SK-N-SH (cell line): ENCODE data around the gene NEK3. TPM values are rescaled to one million over a fixed set of nuclear protein-coding genes. Genes with fewer than 3 reads are reported as not detected.

Experiments used
- CTCF ChIA-PET: fragments of 300-600, 350-600 bp; formaldehyde crosslinking; extraction: SDS; loops from one replicate; lab custom pipeline; 2021; lab: Yijun Ruan, JAX
- POLR2A ChIA-PET: fragments of 350-600 bp; sonication (Branson Sonifier 250); formaldehyde crosslinking; extraction: SDS; loops from one replicate; lab custom pipeline; 2020; ENCODE audit warnings: antibody characterized with exemption, inconsistent platforms; lab: Yijun Ruan, JAX
- DNase-seq: peaks from one replicate; pipeline ENCODE4 v3.0.0; 2012
- H2AFZ ChIP-seq: fragments of 200-600 bp; sonication (generic); 2 replicates; pipeline ENCODE4 v1.8.1; 2016; ENCODE audit warnings: antibody characterized with exemption, mild to moderate bottlenecking, low read depth
- H3F3A ChIP-seq: fragments of 200-600 bp; sonication (generic); replicated peaks from 2 replicates; pipeline ENCODE3; 2016; ENCODE audit warnings: antibody characterized with exemption, mild to moderate bottlenecking; ENCODE audit not compliant: insufficient read depth
- H3K27ac ChIP-seq, 2 experiments: fragments of 200-500 bp in 1 of 2; fragments of 200-600 bp in 1 of 2; sonication (Bioruptor generic) in 1 of 2; sonication (generic), shearing (Covaris generic) in 1 of 2; 2 replicates each; pipeline versions ENCODE4 v1.5.1 to v1.6.1; 2014 to 2016; ENCODE audit warnings: low read depth in 2 of 2, inconsistent platforms in 1 of 2, low read length in 1 of 2, mild to moderate bottlenecking in 1 of 2, mixed read lengths in 1 of 2
- H3K27me3 ChIP-seq: fragments of 200-600 bp; sonication (generic), shearing (Covaris generic); 2 replicates; pipeline ENCODE4 v1.6.1; 2016; ENCODE audit warnings: mixed run types; ENCODE audit not compliant: insufficient read depth
- H3K36me3 ChIP-seq, 2 experiments: fragments of 200-500 bp in 1 of 2; fragments of 200-600 bp in 1 of 2; sonication (Bioruptor generic) in 1 of 2; sonication (generic) in 1 of 2; replicated peaks in 1 of 2; 2 replicates each; pipeline versions ENCODE3 to v1.5.1; 2014 to 2016; ENCODE audit warnings: low read length in 1 of 2, mild to moderate bottlenecking in 1 of 2; ENCODE audit not compliant: insufficient read depth in 2 of 2, control insufficient read depth in 1 of 2
- H3K4me1 ChIP-seq, 2 experiments: fragments of 200-500 bp in 1 of 2; fragments of 200-600 bp in 1 of 2; sonication (Bioruptor generic) in 1 of 2; sonication (generic), shearing (Covaris generic) in 1 of 2; 2 replicates each; pipeline versions ENCODE4 v1.5.1 to v1.6.1; 2014 to 2016; ENCODE audit warnings: low read depth in 1 of 2, low read length in 1 of 2, mixed run types in 1 of 2; ENCODE audit not compliant: insufficient read depth in 2 of 2, control insufficient read depth in 1 of 2
- H3K4me2 ChIP-seq: fragments of 200-600 bp; sonication (generic), shearing (Covaris generic); 2 replicates; pipeline ENCODE4 v1.6.1; 2017; ENCODE audit warnings: mixed run types
- H3K4me3 ChIP-seq, 2 experiments: fragments of 200-500 bp in 1 of 2; fragments of 200-600 bp in 1 of 2; sonication (Bioruptor generic) in 1 of 2; sonication (generic), shearing (Covaris generic) in 1 of 2; 2 replicates each; pipeline versions ENCODE4 v1.5.1 to v1.8.1; 2014 to 2016; ENCODE audit warnings: low read depth in 2 of 2, inconsistent platforms in 1 of 2, low read length in 1 of 2, mild to moderate bottlenecking in 1 of 2, mixed read lengths in 1 of 2, moderate library complexity in 1 of 2
- H3K79me2 ChIP-seq: fragments of 200-600 bp; sonication (generic); 2 replicates; pipeline ENCODE4 v1.8.1; 2017; ENCODE audit warnings: mild to moderate bottlenecking; ENCODE audit not compliant: insufficient read depth
- H3K9ac ChIP-seq: fragments of 200-600 bp; sonication (generic); 2 replicates; pipeline ENCODE4 v1.6.1; 2017; ENCODE audit warnings: mixed run types
- H3K9me2 ChIP-seq: fragments of 200-600 bp; sonication (generic); 2 replicates; pipeline ENCODE4 v1.6.1; 2017; ENCODE audit warnings: mixed run types
- H3K9me3 ChIP-seq: fragments of 200-600 bp; sonication (generic); 2 replicates; pipeline ENCODE4 v1.6.1; 2017; ENCODE audit warnings: mixed run types, mild to moderate bottlenecking, moderate library complexity
- H4K20me1 ChIP-seq: fragments of 200-600 bp; sonication (generic); 2 replicates; pipeline ENCODE4 v1.6.1; 2017; ENCODE audit warnings: mild to moderate bottlenecking, mixed run types; ENCODE audit not compliant: insufficient read depth
- CHD2 ChIP-seq: fragments of 150-350 bp; IDR thresholded peaks from 2 replicates; pipeline ENCODE4 v1.6.1; 2018; ENCODE audit warnings: low read length; ENCODE audit not compliant: partially characterized antibody
- ELF1 ChIP-seq: IDR thresholded peaks from 2 replicates; pipeline ENCODE4 v1.4.0; 2012
- EP300 ChIP-seq, 2 experiments: IDR thresholded peaks; 2 replicates each; pipeline versions ENCODE4 v1.4.0 to v1.6.1; 2012; ENCODE audit warnings: borderline replicate concordance in 1 of 2, low read depth in 1 of 2, low read length in 1 of 2
- EZH2phosphoT487 ChIP-seq: fragments of 200-600 bp; sonication (generic); IDR thresholded peaks from 2 replicates; pipeline ENCODE4 v1.6.1; 2017; ENCODE audit warnings: low read depth, mixed run types, mild to moderate bottlenecking, antibody characterized with exemption, moderate library complexity, borderline replicate concordance
- FOSL2 ChIP-seq: IDR thresholded peaks from 2 replicates; pipeline ENCODE4 v1.4.0; 2012; ENCODE audit warnings: low read depth, mild to moderate bottlenecking, moderate library complexity, borderline replicate concordance
- FOXJ3 ChIP-seq: sonication (generic); formaldehyde crosslinking; IDR thresholded peaks from 2 replicates; pipeline ENCODE4 v1.5.1; 2020; ENCODE audit warnings: mild to moderate bottlenecking, missing genetic modification reagents
- FOXM1 ChIP-seq: IDR thresholded peaks from 2 replicates; pipeline ENCODE4 v1.4.0; 2012; ENCODE audit warnings: low read depth, mild to moderate bottlenecking
- GABPA ChIP-seq: IDR thresholded peaks from 2 replicates; pipeline ENCODE4 v1.4.0; 2012; ENCODE audit warnings: low read depth, mild to moderate bottlenecking
- GATA2 ChIP-seq: sonication (generic); formaldehyde crosslinking; IDR thresholded peaks from 2 replicates; pipeline ENCODE4 v1.5.0; 2020; ENCODE audit warnings: mild to moderate bottlenecking, missing genetic modification reagents
- JUND ChIP-seq: IDR thresholded peaks from 2 replicates; pipeline ENCODE4 v1.4.0; 2012
- MEF2A ChIP-seq: IDR thresholded peaks from 2 replicates; pipeline ENCODE4 v1.4.0; 2012; ENCODE audit warnings: low read depth, borderline replicate concordance
- MXI1 ChIP-seq: IDR thresholded peaks from 2 replicates; pipeline ENCODE4 v1.6.1; 2012; ENCODE audit warnings: mild to moderate bottlenecking, low read depth, low read length, improper control_type of control experiment
- NFIC ChIP-seq: IDR thresholded peaks from 2 replicates; pipeline ENCODE4 v1.4.0; 2012; ENCODE audit warnings: borderline replicate concordance
- NRF1 ChIP-seq: IDR thresholded peaks from 2 replicates; pipeline ENCODE4 v1.6.1; 2012; ENCODE audit warnings: low read depth, mild to moderate bottlenecking, low read length
- POLR2AphosphoS5 ChIP-seq: IDR thresholded peaks from 2 replicates; pipeline ENCODE4 v1.6.1; 2012; ENCODE audit warnings: low read depth, low read length
- RFX5 ChIP-seq: IDR thresholded peaks from 2 replicates; pipeline ENCODE4 v1.6.1; 2012; ENCODE audit warnings: mild to moderate bottlenecking, improper control_type of control experiment, low read length
- SIN3A ChIP-seq: IDR thresholded peaks from 2 replicates; pipeline ENCODE4 v1.6.1; 2012; ENCODE audit warnings: low read depth, mild to moderate bottlenecking, low read length, moderate library complexity, borderline replicate concordance
- SMC3 ChIP-seq: IDR thresholded peaks from 2 replicates; pipeline ENCODE4 v1.6.1; 2012; ENCODE audit warnings: low read depth, low read length, improper control_type of control experiment
- TAF1 ChIP-seq: IDR thresholded peaks from 2 replicates; pipeline ENCODE4 v1.6.1; 2012; ENCODE audit warnings: low read depth, mild to moderate bottlenecking, low read length, moderate library complexity, borderline replicate concordance
- TEAD4 ChIP-seq: IDR thresholded peaks from 2 replicates; pipeline ENCODE4 v1.4.0; 2012; ENCODE audit warnings: mild to moderate bottlenecking, borderline replicate concordance; ENCODE audit not compliant: insufficient read depth
- YY1 ChIP-seq: IDR thresholded peaks from 2 replicates; pipeline ENCODE4 v1.4.0; 2012; ENCODE audit warnings: low read depth, mild to moderate bottlenecking
- WGBS: methylation state at CpG from one replicate; pipeline ENCODE4 v1.1.6; 2017; ENCODE audit warnings: low lambda C conversion rate; 5-methylcytosine and 5-hydroxymethylcytosine counted together
- polyA plus RNA-seq, 3 experiments: library from polyadenylated mRNA; depleted of rRNA; stranded (reverse); fragments of >200 nt; gene quantifications; 2 replicates each; pipeline ENCODE4 v1.2.3, GENCODE V29; 2012
- TF ChIP-seq, protein P1 (sequence below): fragments of 150-350 bp; IDR thresholded peaks from 2 replicates; pipeline ENCODE4 v1.6.1; 2017; ENCODE audit warnings: antibody characterized with exemption, low read length, low read depth, borderline replicate concordance
- TF ChIP-seq, protein P2 (sequence below): IDR thresholded peaks from 2 replicates; pipeline ENCODE4 v1.4.0; 2012; ENCODE audit warnings: low read depth, borderline replicate concordance
- TF ChIP-seq, protein P3 (sequence below): fragments of 150-350 bp; IDR thresholded peaks from 2 replicates; pipeline ENCODE4 v1.6.1; 2016; ENCODE audit warnings: mild to moderate bottlenecking, low read depth, low read length
- TF ChIP-seq, protein P4 (sequence below): IDR thresholded peaks from 2 replicates; pipeline ENCODE4 v1.4.0; 2012; ENCODE audit warnings: low read depth
- TF ChIP-seq, protein P5 (sequence below): IDR thresholded peaks from 2 replicates; pipeline ENCODE4; 2012
- TF ChIP-seq, protein P6 (sequence below): IDR thresholded peaks from 2 replicates; pipeline ENCODE4 v1.4.0; 2012; ENCODE audit warnings: low read depth, borderline replicate concordance

The NEK3 gene
- polyA plus RNA-seq, 1 of the 3 experiments (the other 2 are of a cell fraction), result 12.7 TPM

DNA sequence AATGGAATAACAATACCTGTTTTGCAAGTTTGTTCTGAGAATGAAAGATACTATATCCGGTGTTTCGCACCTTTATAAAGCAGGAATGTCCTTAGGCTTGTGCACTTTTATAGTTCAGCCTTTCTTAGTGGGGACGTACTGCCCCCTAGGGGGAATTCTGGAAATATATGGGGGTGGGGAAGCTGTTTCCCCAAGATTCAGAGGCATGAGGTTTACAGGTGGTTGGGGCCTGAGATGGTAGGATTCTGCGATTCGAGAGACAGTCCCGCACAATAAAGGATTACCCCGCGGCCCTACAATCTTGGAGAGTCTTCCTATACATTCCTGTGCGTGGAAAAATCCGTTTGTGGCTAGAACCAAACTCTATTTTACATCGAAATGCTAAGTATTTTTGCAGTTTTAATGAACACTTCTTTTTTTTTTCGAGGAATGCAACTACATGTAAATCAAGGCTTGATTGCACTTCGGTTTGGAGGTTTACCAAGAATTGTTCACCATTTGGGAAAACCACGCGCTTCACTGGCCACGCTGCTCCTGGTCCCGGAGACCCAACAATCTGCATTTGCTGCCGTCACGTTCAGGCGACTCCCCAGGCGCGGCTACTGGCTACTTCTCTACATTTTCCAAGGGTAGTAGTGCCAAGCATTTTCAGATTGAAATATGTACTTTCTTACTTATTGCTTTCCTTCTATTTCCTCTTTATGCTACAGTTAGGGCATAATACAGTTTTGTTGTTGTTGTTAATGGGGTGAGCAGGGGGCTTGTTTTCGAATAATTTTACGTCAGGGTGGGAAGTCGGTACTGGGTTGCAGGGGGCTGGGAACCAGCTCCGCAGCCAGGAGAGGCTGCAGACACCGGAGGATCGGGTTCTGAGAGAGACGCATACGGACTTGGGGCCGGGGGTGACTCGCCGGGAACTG lies 31.4 kb downstream of the NEK3 start:
- 2% methylated on average over 32 of the region's 33 CpGs for WGBS
- Histone ChIP-seq H3K4me2 (peak overlapping the region; percentile 79), H3K27ac (no peak overlapping the region), H3K36me3 (peaks cover 22 to 23% of the 10 kb centered on the region in 2 experiments), H3K4me1 (peaks cover 0 to 11% of the 10 kb centered on the region in 2 experiments; a peak in 1 of 4 replicates), H3K27me3 (no peaks in the 10 kb centered on the region), H3K9ac (peak overlapping the region; percentile 22; the same call in 1 of the 2 replicates), H3F3A (no peaks in the 10 kb centered on the region), H4K20me1 (no peaks in the 10 kb centered on the region), H3K4me3 (peak overlapping the region; percentile 71), H3K9me3 (no peaks in the 10 kb centered on the region), H3K9me2 (no peaks in the 10 kb centered on the region), H3K79me2 (no peaks in the 10 kb centered on the region), H2AFZ (peak overlapping the region; percentile 69)
- POLR2A ChIA-PET, result interaction anchor here (0.6 kb wide), 1 partner anchor 326 kb away, joined by 5 read pairs; no protein-coding TSS in a partner anchor
- DNase-seq, result peak; percentile 84
- CTCF ChIA-PET, result interaction anchor here (0.6 to 5.2 kb wide), 74 partner anchors 7 to 1004 kb away, joined by 3 to 52 read pairs (median 4); partner anchors contain the start of genes ALG11, NEK3 and VPS36
- TF ChIP-seq NFIC (no peak), POLR2AphosphoS5 (no peak), MEF2A (no peak), GABPA (no peak), NRF1 (no peak), EP300 (IDR thresholded peaks at IDR 0.05; ENCODE audit: borderline replicate concordance in 1 of 2, low read depth in 1 of 2, low read length in 1 of 2) (no peak), YY1 (no peak), RFX5 (no peak), FOXJ3 (CRISPR knock-in tag) (no peak), MXI1 (peak; percentile 53), TEAD4 (no peak), JUND (no peak), FOXM1 (no peak), FOSL2 (no peak), TAF1 (no peak), GATA2 (no peak), SMC3 (peak; percentile 61), ELF1 (no peak), CHD2 (peak; percentile 57), SIN3A (no peak), EZH2phosphoT487 (no peak)
- TF ChIP-seq, protein P1, sequence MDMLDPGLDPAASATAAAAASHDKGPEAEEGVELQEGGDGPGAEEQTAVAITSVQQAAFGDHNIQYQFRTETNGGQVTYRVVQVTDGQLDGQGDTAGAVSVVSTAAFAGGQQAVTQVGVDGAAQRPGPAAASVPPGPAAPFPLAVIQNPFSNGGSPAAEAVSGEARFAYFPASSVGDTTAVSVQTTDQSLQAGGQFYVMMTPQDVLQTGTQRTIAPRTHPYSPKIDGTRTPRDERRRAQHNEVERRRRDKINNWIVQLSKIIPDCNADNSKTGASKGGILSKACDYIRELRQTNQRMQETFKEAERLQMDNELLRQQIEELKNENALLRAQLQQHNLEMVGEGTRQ, result no peak
- TF ChIP-seq, protein P2, sequence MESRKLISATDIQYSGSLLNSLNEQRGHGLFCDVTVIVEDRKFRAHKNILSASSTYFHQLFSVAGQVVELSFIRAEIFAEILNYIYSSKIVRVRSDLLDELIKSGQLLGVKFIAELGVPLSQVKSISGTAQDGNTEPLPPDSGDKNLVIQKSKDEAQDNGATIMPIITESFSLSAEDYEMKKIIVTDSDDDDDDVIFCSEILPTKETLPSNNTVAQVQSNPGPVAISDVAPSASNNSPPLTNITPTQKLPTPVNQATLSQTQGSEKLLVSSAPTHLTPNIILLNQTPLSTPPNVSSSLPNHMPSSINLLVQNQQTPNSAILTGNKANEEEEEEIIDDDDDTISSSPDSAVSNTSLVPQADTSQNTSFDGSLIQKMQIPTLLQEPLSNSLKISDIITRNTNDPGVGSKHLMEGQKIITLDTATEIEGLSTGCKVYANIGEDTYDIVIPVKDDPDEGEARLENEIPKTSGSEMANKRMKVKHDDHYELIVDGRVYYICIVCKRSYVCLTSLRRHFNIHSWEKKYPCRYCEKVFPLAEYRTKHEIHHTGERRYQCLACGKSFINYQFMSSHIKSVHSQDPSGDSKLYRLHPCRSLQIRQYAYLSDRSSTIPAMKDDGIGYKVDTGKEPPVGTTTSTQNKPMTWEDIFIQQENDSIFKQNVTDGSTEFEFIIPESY, result no peak
- TF ChIP-seq, protein P3, sequence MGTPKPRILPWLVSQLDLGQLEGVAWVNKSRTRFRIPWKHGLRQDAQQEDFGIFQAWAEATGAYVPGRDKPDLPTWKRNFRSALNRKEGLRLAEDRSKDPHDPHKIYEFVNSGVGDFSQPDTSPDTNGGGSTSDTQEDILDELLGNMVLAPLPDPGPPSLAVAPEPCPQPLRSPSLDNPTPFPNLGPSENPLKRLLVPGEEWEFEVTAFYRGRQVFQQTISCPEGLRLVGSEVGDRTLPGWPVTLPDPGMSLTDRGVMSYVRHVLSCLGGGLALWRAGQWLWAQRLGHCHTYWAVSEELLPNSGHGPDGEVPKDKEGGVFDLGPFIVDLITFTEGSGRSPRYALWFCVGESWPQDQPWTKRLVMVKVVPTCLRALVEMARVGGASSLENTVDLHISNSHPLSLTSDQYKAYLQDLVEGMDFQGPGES, result no peak
- TF ChIP-seq, protein P4, sequence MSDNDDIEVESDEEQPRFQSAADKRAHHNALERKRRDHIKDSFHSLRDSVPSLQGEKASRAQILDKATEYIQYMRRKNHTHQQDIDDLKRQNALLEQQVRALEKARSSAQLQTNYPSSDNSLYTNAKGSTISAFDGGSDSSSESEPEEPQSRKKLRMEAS, result peak; percentile 49; the same call in 1 of the 2 replicates
- TF ChIP-seq, protein P5, sequence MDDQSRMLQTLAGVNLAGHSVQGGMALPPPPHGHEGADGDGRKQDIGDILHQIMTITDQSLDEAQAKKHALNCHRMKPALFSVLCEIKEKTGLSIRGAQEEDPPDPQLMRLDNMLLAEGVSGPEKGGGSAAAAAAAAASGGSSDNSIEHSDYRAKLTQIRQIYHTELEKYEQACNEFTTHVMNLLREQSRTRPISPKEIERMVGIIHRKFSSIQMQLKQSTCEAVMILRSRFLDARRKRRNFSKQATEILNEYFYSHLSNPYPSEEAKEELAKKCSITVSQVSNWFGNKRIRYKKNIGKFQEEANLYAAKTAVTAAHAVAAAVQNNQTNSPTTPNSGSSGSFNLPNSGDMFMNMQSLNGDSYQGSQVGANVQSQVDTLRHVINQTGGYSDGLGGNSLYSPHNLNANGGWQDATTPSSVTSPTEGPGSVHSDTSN, result no peak
- TF ChIP-seq, protein P6, sequence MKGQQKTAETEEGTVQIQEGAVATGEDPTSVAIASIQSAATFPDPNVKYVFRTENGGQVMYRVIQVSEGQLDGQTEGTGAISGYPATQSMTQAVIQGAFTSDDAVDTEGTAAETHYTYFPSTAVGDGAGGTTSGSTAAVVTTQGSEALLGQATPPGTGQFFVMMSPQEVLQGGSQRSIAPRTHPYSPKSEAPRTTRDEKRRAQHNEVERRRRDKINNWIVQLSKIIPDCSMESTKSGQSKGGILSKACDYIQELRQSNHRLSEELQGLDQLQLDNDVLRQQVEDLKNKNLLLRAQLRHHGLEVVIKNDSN, result no peak
